Psoas muscle (tissue), 8 donors: ENCODE measurements around the gene IFI35. TPM values are rescaled to one million over a fixed set of nuclear protein-coding genes. Genes with fewer than 3 reads are reported as not detected.
"Not testable (repeated sequence)": the region's sequence is repeated elsewhere in the genome, so short reads cannot be mapped to it uniquely, and the experiment has no call there.

Source experiments
- ATAC-seq, 4 donors: fragments of 200-7000 bp; cut with Tn5 transposase; one replicate each; pipeline ENCODE4 v1.9.1; 2020; ENCODE audit warnings: moderate library complexity in 3 of 4, mild to moderate bottlenecking in 2 of 4
- DNase-seq, 2 donors: peaks; one replicate each; pipeline ENCODE4 v3.0.0-alpha.2; 2020
- H3K27ac ChIP-seq: fragments of 200-600 bp; one replicate; pipeline ENCODE4 v1.8.0; 2022
- H3K27me3 ChIP-seq, 3 donors: fragments of 200-600 bp in 1 of 3; one replicate each; pipeline versions ENCODE4 v1.6.1 to v1.8.0; 2013 to 2022; ENCODE audit warnings: low read length in 2 of 3, mild to moderate bottlenecking in 2 of 3, moderate library complexity in 1 of 3; ENCODE audit not compliant: insufficient read depth in 3 of 3
- H3K36me3 ChIP-seq, 2 donors: fragments of 200-600 bp in 1 of 2; one replicate each; pipeline versions ENCODE4 v1.6.1 to v1.8.0; 2013 to 2022; ENCODE audit warnings: low read depth in 1 of 2, mild to moderate bottlenecking in 1 of 2, moderate library complexity in 1 of 2; ENCODE audit not compliant: insufficient read depth in 1 of 2
- H3K4me1 ChIP-seq: fragments of 200-600 bp; one replicate; pipeline ENCODE4 v1.8.0; 2022
- H3K4me3 ChIP-seq: fragments of 200-600 bp; one replicate; pipeline ENCODE4 v1.8.0; 2022; ENCODE audit warnings: mild to moderate bottlenecking
- H3K9me3 ChIP-seq: fragments of 200-600 bp; one replicate; pipeline ENCODE4 v1.8.0; 2022
- CTCF ChIP-seq: fragments of 200-600 bp; IDR thresholded peaks from one replicate; pipeline ENCODE4 v1.8.0; 2022; ENCODE audit warnings: antibody characterized with exemption
- WGBS, 3 donors: extraction: QIAGEN DNeasy Blood & Tissue Kit; methylation state at CpG; one replicate each; pipeline versions ENCODE4 v1.1.6 to v1.1.7; 2013; 5-methylcytosine and 5-hydroxymethylcytosine counted together
- intact Hi-C, 2 donors: fragments of 100-400 bp; cut with DNase I; formaldehyde crosslinking; loops; one replicate each; pipeline versions ENCODE4 v1.11.0 to v1.14.2; 2022
- polyA plus RNA-seq, 3 donors: library from polyadenylated mRNA; stranded (reverse); fragments of 200-250 nt; gene quantifications; one replicate each; pipeline ENCODE4 v1.2.3, GENCODE V29; 2013
- total RNA-seq, 4 donors: library from RNA; stranded (reverse); fragmentation: NEBNext Ultra II Directional in 2 of 4; extraction: Animal tissue kit (Norgen Biotek cat#: 25700) in 2 of 4; gene quantifications; one replicate each; pipeline versions ENCODE4 v1.2.1 to v1.2.4, GENCODE V29; 2021 to 2023
- donor health status: healthy with polysubstance abuse.
- donor health status: DM: no; HTN: no; CAD: no; lungs with moderate emphysema.
- donor health status: Bipolar disorder and iron deficiency.
- donor health status: healthy.
- donor health status: DM: yes; HTN: yes; CAD: no.
- donor health status: DM: no; HTN: no; CAD: no.
- donor health status: DM: no; HTN: no; CAD: no.
- donor health status: DM: yes; HTN: yes; CAD: no.

IFI35 gene
- total and polyA plus RNA-seq, 7 donors: 4.2 to 7.8 (median 6.3) TPM

- 89 to 95% (median 90%) methylated on average over 1 of the region's 1 CpG for WGBS, 3 donors
Observed at GRCh38 chr17:43051969-43052368, 45.4 kb downstream of the IFI35 start.

GRCh38 chr17:43053008-43053407 lies 46.4 kb downstream of the IFI35 start:
- WGBS, 3 donors: 97 to 99% (median 98%) methylated on average over 7 of the region's 7 CpGs
- H3K27me3 ChIP-seq, intact Hi-C loops, H3K4me1 ChIP-seq, H3K4me3 ChIP-seq, DNase-seq, ATAC-seq, H3K27ac ChIP-seq, H3K9me3 ChIP-seq: not testable (repeated sequence)
- H3K36me3 ChIP-seq: peaks cover 0 to 36% of the 10 kb centered on the region in 2 donors

More at GRCh38 chr17:43051969-43052368, 45.4 kb downstream of the IFI35 start:
- H3K27ac ChIP-seq: no peak overlapping the region
- H3K4me3 ChIP-seq: no peak overlapping the region
- no peak for TF ChIP-seq CTCF
- H3K27me3 ChIP-seq: no peaks in the 10 kb centered on the region
- intact Hi-C loops: no loop called here
- no peaks in the 10 kb centered on the region for H3K9me3 ChIP-seq
- H3K36me3 ChIP-seq: peaks cover 0 to 34% of the 10 kb centered on the region in 2 donors
- no peak for ATAC-seq
- H3K4me1 ChIP-seq: no peaks in the 10 kb centered on the region
- no peak for DNase-seq

- no peaks in the 10 kb centered on the region for H3K9me3 ChIP-seq
- ATAC-seq: no peak
- H3K4me3 ChIP-seq: no peak overlapping the region
- no peak for DNase-seq
- no peaks in the 10 kb centered on the region for H3K27me3 ChIP-seq
- no peak overlapping the region for H3K27ac ChIP-seq
- H3K4me1 ChIP-seq: no peaks in the 10 kb centered on the region
- intact Hi-C loops: no loop called here
- H3K36me3 ChIP-seq: peaks cover 0 to 31% of the 10 kb centered on the region in 2 donors
- no peak for TF ChIP-seq CTCF
- WGBS, 3 donors: 95 to 97% (median 96%) methylated on average over 7 of the region's 7 CpGs
Observed at GRCh38 chr17:43056051-43056450, 49.5 kb downstream of the IFI35 start.

- H3K4me3 ChIP-seq: no peak overlapping the region
- DNase-seq: no peak
- H3K27me3 ChIP-seq: no peaks in the 10 kb centered on the region
- H3K27ac ChIP-seq: no peak overlapping the region
- H3K4me1 ChIP-seq: no peaks in the 10 kb centered on the region
- no peak for TF ChIP-seq CTCF
- peaks cover 0 to 16% of the 10 kb centered on the region in 2 donors for H3K36me3 ChIP-seq
- ATAC-seq: no peak
- no peaks in the 10 kb centered on the region for H3K9me3 ChIP-seq
- 94 to 95% (median 94%) methylated on average over 10 of the region's 10 CpGs for WGBS, 3 donors
- intact Hi-C loops: no loop called here
Observed at GRCh38 chr17:43062984-43063638, 56.5 kb downstream of the IFI35 start.

Other genes with a start within 250 kb of the IFI35 start
- 10 to 100 TPM in 3 of 4 donors, 1 to 10 TPM in 1; 9.2 to 39.8 (median 18.7) TPM for gene RAMP2, start 245.6 kb upstream of the IFI35 start, total RNA-seq
- gene RAMP2, start 245.6 kb upstream of the IFI35 start, polyA plus RNA-seq: 10 to 100 TPM; 17.5 to 21.9 (median 21.4) TPM
- 10 to 100 TPM; 38.6 to 45.2 (median 39.8) TPM for gene VPS25, start 233.3 kb upstream of the IFI35 start, total RNA-seq
- 10 to 100 TPM; 46.0 to 73.3 (median 72.8) TPM for gene VPS25, start 233.3 kb upstream of the IFI35 start, polyA plus RNA-seq
- gene WNK4, start 226.2 kb upstream of the IFI35 start, total RNA-seq: under 1 TPM in 3 of 4 donors, not detected in 1; 0.08 to 0.30 (median 0.09) TPM
- under 1 TPM in 1 of 3 donors, not detected in 2; 0.01 TPM for gene WNK4, start 226.2 kb upstream of the IFI35 start, polyA plus RNA-seq
- 10 to 100 TPM; 69.1 to 85.2 (median 83.9) TPM for gene COA3, start 208.1 kb upstream of the IFI35 start, total RNA-seq
- 100 to 1,000 TPM; 126 to 167 (median 130) TPM for gene COA3, start 208.1 kb upstream of the IFI35 start, polyA plus RNA-seq
- gene CNTD1, start 207.9 kb upstream of the IFI35 start, total RNA-seq: 1 to 10 TPM in 1 of 4 donors, under 1 TPM in 2, not detected in 1; 0.74 to 1.3 (median 0.79) TPM
- gene CNTD1, start 207.9 kb upstream of the IFI35 start, polyA plus RNA-seq: 1 to 10 TPM in 1 of 3 donors, under 1 TPM in 2; 0.24 to 1.0 (median 0.36) TPM
- 10 to 100 TPM; 45.9 to 85.4 (median 60.6) TPM for gene BECN1, start 182.5 kb upstream of the IFI35 start, total RNA-seq
- gene BECN1, start 182.5 kb upstream of the IFI35 start, polyA plus RNA-seq: 100 to 1,000 TPM in 1 of 3 donors, 10 to 100 TPM in 2; 54.4 to 150 (median 69.1) TPM
- gene PSME3, start 173.4 kb upstream of the IFI35 start, total RNA-seq: 100 to 1,000 TPM in 3 of 4 donors, 10 to 100 TPM in 1; 61.7 to 105 (median 103) TPM
- gene PSME3, start 173.4 kb upstream of the IFI35 start, polyA plus RNA-seq: 100 to 1,000 TPM in 2 of 3 donors, 10 to 100 TPM in 1; 86.0 to 239 (median 204) TPM
- 1 to 10 TPM in 1 of 4 donors, under 1 TPM in 3; 0.49 to 1.0 (median 0.71) TPM for gene AOC2, start 162.2 kb upstream of the IFI35 start, total RNA-seq
- gene AOC2, start 162.2 kb upstream of the IFI35 start, polyA plus RNA-seq: 1 to 10 TPM in 1 of 3 donors, under 1 TPM in 2; 0.08 to 1.6 (median 0.60) TPM
- 10 to 100 TPM in 2 of 4 donors, 1 to 10 TPM in 2; 5.8 to 11.8 (median 8.5) TPM for gene AOC3, start 155.6 kb upstream of the IFI35 start, total RNA-seq
- 1 to 10 TPM; 5.9 to 9.3 (median 8.4) TPM for gene AOC3, start 155.6 kb upstream of the IFI35 start, polyA plus RNA-seq
- gene G6PC1, start 106.0 kb upstream of the IFI35 start, total RNA-seq: not detected
- gene G6PC1, start 106.0 kb upstream of the IFI35 start, polyA plus RNA-seq: under 1 TPM in 1 of 3 donors, not detected in 2; 0.03 TPM
- 10 to 100 TPM; 29.7 to 54.6 (median 43.1) TPM for gene AARSD1, start 42.3 kb upstream of the IFI35 start, total RNA-seq
- 10 to 100 TPM; 55.2 to 68.1 (median 55.3) TPM for gene AARSD1, start 42.3 kb upstream of the IFI35 start, polyA plus RNA-seq
- 10 to 100 TPM; 47.8 to 66.0 (median 55.3) TPM for gene PTGES3L, start 26.7 kb upstream of the IFI35 start, total RNA-seq
- 10 to 100 TPM; 43.7 to 59.5 (median 44.7) TPM for gene PTGES3L, start 26.7 kb upstream of the IFI35 start, polyA plus RNA-seq
- 10 to 100 TPM in 2 of 4 donors, 1 to 10 TPM in 2; 8.7 to 16.8 (median 12.8) TPM for gene RUNDC1, start 26.2 kb upstream of the IFI35 start, total RNA-seq
- 10 to 100 TPM; 10.4 to 17.8 (median 10.6) TPM for gene RUNDC1, start 26.2 kb upstream of the IFI35 start, polyA plus RNA-seq
- 1,000 to 10,000 TPM in 1 of 4 donors, 100 to 1,000 TPM in 3; 506 to 1,045 (median 824) TPM for gene RPL27, start 8.4 kb upstream of the IFI35 start, total RNA-seq
- 1,000 to 10,000 TPM; 2,533 to 3,118 (median 2,913) TPM for gene RPL27, start 8.4 kb upstream of the IFI35 start, polyA plus RNA-seq
- gene VAT1, start 15.6 kb downstream of the IFI35 start, total RNA-seq: 10 to 100 TPM; 20.0 to 50.6 (median 34.1) TPM
- 10 to 100 TPM; 19.2 to 20.2 (median 19.7) TPM for gene VAT1, start 15.6 kb downstream of the IFI35 start, polyA plus RNA-seq
- under 1 TPM; 0.04 to 0.22 (median 0.16) TPM for gene RND2, start 18.4 kb downstream of the IFI35 start, total RNA-seq
- gene RND2, start 18.4 kb downstream of the IFI35 start, polyA plus RNA-seq: under 1 TPM; 0.04 to 0.09 (median 0.04) TPM
- gene BRCA1, start 118.6 kb downstream of the IFI35 start, total RNA-seq: 1 to 10 TPM; 2.3 to 6.1 (median 3.8) TPM
- 1 to 10 TPM; 1.5 to 4.6 (median 2.2) TPM for gene BRCA1, start 118.6 kb downstream of the IFI35 start, polyA plus RNA-seq
- gene NBR1, start 164.4 kb downstream of the IFI35 start, total RNA-seq: 100 to 1,000 TPM; 104 to 157 (median 133) TPM
- 10 to 100 TPM; 13.7 to 91.7 (median 45.9) TPM for gene NBR1, start 164.4 kb downstream of the IFI35 start, polyA plus RNA-seq
- 1 to 10 TPM; 1.9 to 3.4 (median 2.6) TPM for gene TMEM106A, start 205.1 kb downstream of the IFI35 start, total RNA-seq
- gene TMEM106A, start 205.1 kb downstream of the IFI35 start, polyA plus RNA-seq: under 1 TPM; 0.21 to 0.60 (median 0.53) TPM
- gene CCDC200, start 221.8 kb downstream of the IFI35 start, total RNA-seq: not detected
- gene CCDC200, start 221.8 kb downstream of the IFI35 start, polyA plus RNA-seq: under 1 TPM in 2 of 3 donors, not detected in 1; 0.38 to 0.41 TPM
- 1,000 to 10,000 TPM; 2,334 to 4,375 (median 3,394) TPM for gene RNU2-1, start 227.2 kb downstream of the IFI35 start, total RNA-seq
- gene RNU2-1, start 227.2 kb downstream of the IFI35 start, polyA plus RNA-seq: not detected